Eye (tissue), 1 donor: ENCODE measurements around the gene TMEFF1.

ENCODE experiments used
- DNase-seq: peaks from one replicate; pipeline ENCODE4 v3.0.0-alpha.2; 2015

The TMEFF1 gene

GRCh38 chr9:100619665-100620064 is 146.7 kb downstream of the TMEFF1 start:
- no peak for DNase-seq

- DNase-seq, result no peak
Measured at GRCh38 chr9:100623969-100624368, 151.0 kb downstream of the TMEFF1 start.

- no peak for DNase-seq
Measured at GRCh38 chr9:100626949-100627348, 154.0 kb downstream of the TMEFF1 start.
